ENCODE measurements around the gene ZFAND2B. TPM values are rescaled to one million over a fixed set of nuclear protein-coding genes. Genes with fewer than 3 reads are reported as not detected.

The ZFAND2B gene
- total and polyA plus RNA-seq, 2 experiments from 2014 or later = 16.3 to 30.0 TPM

GRCh38 chr2:219205165-219205538 is 1.4 kb upstream of the ZFAND2B start:
- Histone ChIP-seq H3K9me2 (ENCODE audit: insufficient read depth) (no peaks in the 10 kb centered on the region), H3K4me2 (no peak overlapping the region), H3F3A (replicated peaks; ENCODE audit: low read depth) (peaks cover 15% of the 10 kb centered on the region; the same call in 1 of the 2 replicates), H4K20me1 (replicated peaks; ENCODE audit: insufficient read depth) (no peaks in the 10 kb centered on the region; the same call in 1 of the 2 replicates), H3K36me3 (ENCODE audit: insufficient read depth) (no peaks in the 10 kb centered on the region; the same call in 1 of the 2 replicates), H2AFZ (no peak overlapping the region), H3K4me1 (ENCODE audit: insufficient read depth) (peaks cover 15% of the 10 kb centered on the region), H3K27ac (ENCODE audit: low read depth) (no peak overlapping the region), H3K79me2 (replicated peaks; ENCODE audit: insufficient read depth) (no peaks in the 10 kb centered on the region), H3K27me3 (ENCODE audit: insufficient read depth) (no peaks in the 10 kb centered on the region), H3K4me3 (no peak overlapping the region)
- Mint-ChIP-seq H3K27ac (no peak overlapping the region), H3K36me3 (ENCODE audit: low read depth) (peaks cover 16% of the 10 kb centered on the region; the same call in 2 of the 3 replicates), H3K4me3 (peak overlapping the region; percentile 88; the same call in 1 of the 3 replicates), H3K9me3 (peaks cover 9% of the 10 kb centered on the region; the same call in 2 of the 3 replicates), H3K4me1 (peaks cover 15% of the 10 kb centered on the region; the same call in 2 of the 3 replicates), H3K27me3 (ENCODE audit: insufficient read depth, low read depth, poor library complexity) (peaks cover 10% of the 10 kb centered on the region)
- DNase-seq (ENCODE audit: low spot score) = no peak
- TF ChIP-seq STAT1 (IDR thresholded peaks at IDR 0.05; ENCODE audit: unreplicated experiment) (no peak), REST (IDR thresholded peaks at IDR 0.05; ENCODE audit: unreplicated experiment) (no peak), ZNF462 (CRISPR knock-in tag; IDR thresholded peaks at IDR 0.05) (no peak)
- ATAC-seq = no peak

All from GM23338 (cell line).